SU-DHL-6 (cell line): ENCODE data around the gene WDR46.

ENCODE experiments used
- CTCF ChIP-seq: fragments of 200-600 bp; sonication (generic); IDR thresholded peaks from one replicate; pipeline ENCODE4 v1.5.1; 2017; ENCODE audit warnings: antibody characterized with exemption, mild to moderate bottlenecking, low read length, moderate library complexity; ENCODE audit not compliant: insufficient read depth, poor library complexity, severe bottlenecking
- EZH2phosphoT487 ChIP-seq: fragments of 200-600 bp; sonication (generic), shearing (Covaris generic); conservative IDR thresholded peaks from 2 replicates; pipeline ENCODE4 v1.6.1; 2018; ENCODE audit warnings: mild to moderate bottlenecking, antibody characterized with exemption, low read length, moderate library complexity, mixed read lengths

- TF ChIP-seq CTCF (no peak), EZH2phosphoT487 (no peak)
Measured at GRCh38 chr6:33271468-33272274, 17.4 kb downstream of the WDR46 start, which contains the start of the genes RPS18 and VPS52.
